Measurements from ENCODE around the gene EXOC3L1. TPM values are rescaled to one million over a fixed set of nuclear protein-coding genes. Genes with fewer than 3 reads are reported as not detected.

Gene EXOC3L1
- total and polyA plus RNA-seq, 4 donors = 1.1 to 5.5 (median 3.8) TPM

DNA sequence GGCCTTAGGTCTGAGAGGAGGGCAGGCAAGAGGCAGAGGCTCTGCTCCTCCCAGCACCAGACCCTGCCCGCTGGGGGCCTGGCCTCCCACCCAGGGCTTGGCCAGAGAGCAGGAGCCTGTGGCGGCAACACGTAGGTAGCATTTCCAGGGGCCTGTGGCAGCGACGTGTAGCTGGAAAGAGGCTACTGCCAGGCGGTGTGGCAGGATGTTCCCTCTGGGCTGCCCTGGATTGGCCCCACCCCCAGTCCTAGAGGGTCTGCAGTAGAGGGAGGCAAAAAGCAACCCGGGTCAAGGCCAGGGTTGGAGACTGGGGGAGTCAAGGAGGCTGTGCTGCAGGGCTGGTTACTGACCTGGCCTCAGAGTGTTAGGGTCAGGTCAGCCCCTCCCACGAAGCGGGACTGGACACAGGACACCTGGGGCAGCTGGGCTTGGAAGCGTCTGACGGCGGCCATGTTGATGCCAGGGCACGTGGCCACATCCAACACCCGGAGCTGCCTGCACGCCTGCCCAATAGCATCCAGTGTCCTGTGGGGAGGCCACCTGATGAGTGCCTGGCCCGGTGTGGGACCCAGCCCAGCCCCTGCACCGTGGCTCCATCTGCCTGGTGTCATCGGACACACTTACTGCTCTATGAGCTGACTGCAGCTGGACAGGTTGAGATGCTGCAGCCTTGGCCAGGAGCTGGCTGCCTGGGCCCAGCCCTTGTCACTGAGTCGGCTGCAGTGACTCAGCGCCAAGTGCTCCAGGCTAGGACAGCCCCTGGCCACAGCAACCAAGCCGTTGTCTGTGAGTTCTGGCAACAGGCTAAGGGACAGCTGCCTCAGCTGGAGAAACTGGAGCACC is 17.5 kb upstream of the EXOC3L1 start:
- Histone ChIP-seq H3K4me3 (ENCODE audit: low read depth, low read length) (no peak overlapping the region), H3K27me3 (ENCODE audit: control insufficient read depth, insufficient read depth, low read length) (no peaks in the 10 kb centered on the region), H3K9me3 (ENCODE audit: control insufficient read depth, insufficient read depth, low read length) (no peaks in the 10 kb centered on the region), H3K4me1 (ENCODE audit: control insufficient read depth, insufficient read depth, low read length) (no peaks in the 10 kb centered on the region), H3K27ac (ENCODE audit: low read depth, low read length) (no peak overlapping the region), H3K36me3 (ENCODE audit: control insufficient read depth, insufficient read depth, low read length) (peaks cover 84% of the 10 kb centered on the region)
- WGBS (ENCODE audit: insufficient coverage) = 78% methylated on average over 20 of the region's 21 CpGs
- no peak for DNase-seq (ENCODE audit: low read depth in 4 of 6, low spot score in 6 of 6)

DNA sequence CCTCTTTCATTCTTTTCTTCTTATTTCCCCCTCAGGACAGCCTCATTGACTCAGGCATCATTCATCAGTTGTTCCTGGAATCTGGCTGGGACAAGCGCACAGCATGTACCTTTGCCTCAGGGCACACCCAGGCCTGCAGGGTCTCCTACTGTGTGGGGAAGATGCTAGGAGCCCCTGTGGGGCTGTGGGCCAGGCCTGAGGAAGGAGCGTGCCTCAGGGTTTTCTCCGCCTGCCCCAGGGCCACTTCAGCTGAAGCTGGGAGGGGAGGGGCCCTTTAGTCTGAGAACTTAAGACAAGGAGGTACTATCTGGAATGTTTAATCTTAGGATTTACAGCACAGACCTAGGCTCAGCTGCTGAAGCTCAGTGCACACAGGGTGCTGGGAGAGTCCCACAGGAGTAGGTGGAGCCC is 16.9 kb upstream of the EXOC3L1 start:
- Histone ChIP-seq H3K9me3 (ENCODE audit: control insufficient read depth, insufficient read depth, low read length) (no peaks in the 10 kb centered on the region), H3K4me3 (ENCODE audit: low read depth, low read length) (no peak overlapping the region), H3K27ac (ENCODE audit: low read depth, low read length) (no peak overlapping the region), H3K4me1 (ENCODE audit: control insufficient read depth, insufficient read depth, low read length) (no peaks in the 10 kb centered on the region), H3K36me3 (ENCODE audit: control insufficient read depth, insufficient read depth, low read length) (peaks cover 87% of the 10 kb centered on the region), H3K27me3 (ENCODE audit: control insufficient read depth, insufficient read depth, low read length) (no peaks in the 10 kb centered on the region)
- 86% methylated on average over 3 of the region's 3 CpGs for WGBS (ENCODE audit: insufficient coverage)
- no peak for DNase-seq (ENCODE audit: low read depth in 4 of 6, low spot score in 6 of 6)

DNA sequence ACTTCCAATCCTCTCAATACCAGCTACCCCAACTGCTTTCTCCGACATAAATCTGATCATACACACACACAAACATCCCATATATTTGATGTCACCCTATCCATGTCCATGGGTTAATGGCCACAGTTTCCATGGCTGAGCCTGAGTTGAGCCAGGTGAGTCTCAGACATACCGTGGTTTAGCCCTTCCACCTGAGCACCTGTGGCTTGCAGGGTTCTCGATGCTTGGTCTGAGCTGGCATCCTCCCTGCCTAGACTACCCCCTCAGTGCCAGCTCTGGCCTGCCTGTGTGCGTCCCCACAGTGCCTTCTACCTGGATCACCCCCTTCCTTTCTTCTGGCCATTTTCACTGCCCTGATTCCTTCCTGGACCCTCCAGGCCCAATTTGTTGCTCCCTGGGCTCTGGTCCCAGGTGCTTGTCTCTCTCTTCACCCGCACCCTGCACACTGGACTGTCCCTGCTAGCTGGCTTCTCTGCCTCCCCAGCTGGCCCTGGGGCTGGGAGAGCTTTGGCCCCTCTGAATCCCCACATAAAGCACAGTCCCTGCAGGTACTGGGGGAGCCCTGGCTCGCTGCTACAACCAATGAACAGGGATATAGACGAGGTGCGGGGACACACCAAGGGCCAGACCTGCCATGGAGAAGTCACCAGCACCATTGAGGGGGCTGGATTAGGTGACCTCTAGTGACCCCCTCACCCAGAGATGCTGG is 16.3 kb upstream of the EXOC3L1 start:
- Histone ChIP-seq H3K9me3 (ENCODE audit: control insufficient read depth, insufficient read depth, low read length) (no peaks in the 10 kb centered on the region), H3K27ac (ENCODE audit: low read depth, low read length) (no peak overlapping the region), H3K36me3 (ENCODE audit: control insufficient read depth, insufficient read depth, low read length) (peaks cover 93% of the 10 kb centered on the region), H3K4me3 (ENCODE audit: low read depth, low read length) (no peak overlapping the region), H3K27me3 (ENCODE audit: control insufficient read depth, insufficient read depth, low read length) (no peaks in the 10 kb centered on the region), H3K4me1 (ENCODE audit: control insufficient read depth, insufficient read depth, low read length) (no peaks in the 10 kb centered on the region)
- no peak for DNase-seq (ENCODE audit: low read depth in 4 of 6, low spot score in 6 of 6)
- 91% methylated on average over 8 of the region's 8 CpGs for WGBS (ENCODE audit: insufficient coverage)

DNA sequence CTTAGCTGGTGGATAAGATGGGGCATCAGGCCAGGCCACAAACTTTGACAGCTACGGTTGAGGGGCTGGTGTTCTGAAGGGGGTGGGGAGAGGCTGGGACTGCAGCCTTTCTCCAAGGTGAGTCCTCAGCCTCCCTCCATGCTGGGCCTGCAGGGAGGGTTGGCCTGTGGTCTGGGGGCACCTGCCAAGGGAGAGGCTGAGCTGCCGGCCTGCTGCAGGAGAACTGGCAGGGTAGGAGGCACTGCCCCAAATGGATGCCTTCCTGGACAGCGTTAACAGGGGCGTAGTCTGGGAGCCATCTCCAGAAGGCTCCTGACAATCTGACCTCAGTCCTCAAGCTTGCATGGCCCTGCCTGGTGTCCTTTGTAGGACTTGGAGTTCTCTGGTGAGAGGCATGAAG is 14.1 kb upstream of the EXOC3L1 start:
- no peaks in the 10 kb centered on the region for H3K27me3 ChIP-seq (ENCODE audit: control insufficient read depth, insufficient read depth, low read length)
- WGBS (ENCODE audit: insufficient coverage) = 100% methylated on average over 4 of the region's 4 CpGs
- DNase-seq (ENCODE audit: low read depth in 4 of 6, low spot score in 6 of 6) = no peak
- peaks cover 5% of the 10 kb centered on the region for H3K4me1 ChIP-seq (ENCODE audit: control insufficient read depth, insufficient read depth, low read length)
- H3K9me3 ChIP-seq (ENCODE audit: control insufficient read depth, insufficient read depth, low read length) = no peaks in the 10 kb centered on the region
- no peak overlapping the region for H3K4me3 ChIP-seq (ENCODE audit: low read depth, low read length)
- H3K27ac ChIP-seq (ENCODE audit: low read depth, low read length) = no peak overlapping the region
- peaks cover 85% of the 10 kb centered on the region for H3K36me3 ChIP-seq (ENCODE audit: control insufficient read depth, insufficient read depth, low read length)

DNA sequence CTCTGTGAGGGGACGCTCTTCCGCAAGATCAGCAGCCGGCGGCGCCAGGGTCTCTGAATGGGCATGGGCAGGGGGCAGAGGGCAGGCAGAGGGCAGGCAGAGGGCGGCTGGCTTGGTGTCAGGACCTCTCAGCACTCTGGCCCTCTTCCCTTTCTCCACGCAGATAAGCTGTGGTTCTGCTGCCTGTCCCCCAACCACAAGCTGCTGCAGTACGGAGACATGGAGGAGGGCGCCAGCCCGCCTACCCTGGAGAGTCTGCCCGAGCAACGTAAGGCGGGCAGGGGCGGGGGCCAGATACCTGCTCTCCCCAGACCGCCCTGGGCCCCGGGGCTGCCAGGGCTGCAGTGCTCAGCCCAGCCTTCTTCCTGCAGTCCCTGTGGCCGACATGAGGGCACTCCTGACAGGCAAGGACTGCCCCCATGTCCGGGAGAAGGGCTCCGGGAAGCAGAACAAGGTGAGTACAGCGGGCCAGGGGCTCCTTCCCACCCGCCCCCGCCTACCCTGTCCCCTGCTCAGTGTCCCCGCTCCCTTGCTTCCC is 13.1 kb upstream of the EXOC3L1 start:
- DNase-seq (ENCODE audit: low read depth in 4 of 6, low spot score in 6 of 6) = no peak
- H3K4me1 ChIP-seq (ENCODE audit: control insufficient read depth, insufficient read depth, low read length) = peaks cover 12% of the 10 kb centered on the region
- no peaks in the 10 kb centered on the region for H3K9me3 ChIP-seq (ENCODE audit: control insufficient read depth, insufficient read depth, low read length)
- WGBS (ENCODE audit: insufficient coverage) = 93% methylated on average over 23 of the region's 23 CpGs
- peaks cover 83% of the 10 kb centered on the region for H3K36me3 ChIP-seq (ENCODE audit: control insufficient read depth, insufficient read depth, low read length)
- H3K27me3 ChIP-seq (ENCODE audit: control insufficient read depth, insufficient read depth, low read length) = no peaks in the 10 kb centered on the region
- H3K27ac ChIP-seq (ENCODE audit: low read depth, low read length) = no peak overlapping the region
- no peak overlapping the region for H3K4me3 ChIP-seq (ENCODE audit: low read depth, low read length)

DNA sequence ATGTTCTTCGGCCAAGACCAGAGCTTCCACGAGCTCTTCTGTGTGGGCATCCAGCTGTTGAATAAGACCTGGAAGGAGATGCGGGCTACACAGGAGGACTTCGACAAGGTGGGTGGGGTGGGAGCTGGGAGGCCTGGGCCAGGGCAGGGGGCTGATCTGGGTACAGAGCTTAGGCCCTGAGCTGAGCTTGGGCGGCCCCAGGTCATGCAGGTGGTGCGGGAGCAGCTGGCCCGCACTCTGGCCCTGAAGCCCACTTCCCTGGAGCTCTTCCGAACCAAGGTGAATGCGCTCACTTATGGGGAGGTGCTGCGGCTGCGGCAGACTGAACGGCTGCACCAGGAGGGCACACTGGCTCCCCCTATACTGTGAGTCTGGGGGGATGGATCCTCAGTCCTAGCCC is 12.5 kb upstream of the EXOC3L1 start:
- Histone ChIP-seq H3K27ac (ENCODE audit: low read depth, low read length) (no peak overlapping the region), H3K36me3 (ENCODE audit: control insufficient read depth, insufficient read depth, low read length) (peaks cover 83% of the 10 kb centered on the region)

DNA sequence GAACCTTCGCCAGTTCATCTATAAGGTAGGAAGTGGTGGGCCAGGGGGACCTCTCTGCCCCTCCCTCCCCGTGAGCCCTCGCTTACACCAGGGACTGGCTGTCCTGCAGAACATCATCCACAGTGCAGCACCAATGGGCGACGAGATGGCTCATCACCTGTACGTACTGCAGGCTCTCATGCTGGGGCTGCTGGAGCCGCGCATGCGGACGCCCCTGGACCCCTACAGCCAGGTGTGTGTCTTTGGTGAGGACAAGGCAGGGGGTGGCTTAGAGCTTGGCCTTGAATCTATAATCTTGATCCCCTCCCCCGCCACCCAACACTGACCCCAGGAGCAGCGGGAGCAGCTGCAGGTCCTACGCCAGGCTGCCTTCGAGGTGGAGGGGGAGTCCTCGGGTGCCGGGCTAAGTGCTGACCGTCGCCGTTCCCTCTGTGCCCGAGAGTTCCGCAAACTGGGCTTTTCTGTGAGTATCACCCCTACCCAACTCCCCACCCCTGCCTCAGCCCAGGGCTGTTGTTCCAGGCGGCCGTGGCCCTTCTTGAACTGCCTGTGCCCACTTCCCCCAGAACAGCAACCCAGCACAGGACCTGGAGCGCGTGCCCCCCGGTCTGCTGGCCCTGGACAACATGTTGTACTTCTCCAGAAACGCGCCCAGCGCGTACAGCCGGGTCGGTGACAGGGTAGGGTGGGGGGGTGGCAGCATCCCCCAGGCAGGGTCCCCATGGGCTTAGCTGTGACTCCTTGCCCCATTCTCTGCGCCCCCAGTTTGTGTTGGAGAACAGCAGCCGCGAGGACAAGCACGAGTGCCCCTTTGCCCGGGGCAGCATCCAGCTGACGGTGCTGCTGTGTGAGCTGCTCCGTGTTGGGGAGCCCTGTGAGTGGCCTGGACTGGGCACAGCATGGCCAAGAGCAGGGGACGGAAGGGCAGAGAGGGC is 11.7 kb upstream of the EXOC3L1 start:
- H3K27ac ChIP-seq (ENCODE audit: low read depth, low read length) = no peak overlapping the region
- H3K9me3 ChIP-seq (ENCODE audit: control insufficient read depth, insufficient read depth, low read length) = no peaks in the 10 kb centered on the region
- H3K27me3 ChIP-seq (ENCODE audit: control insufficient read depth, insufficient read depth, low read length) = no peaks in the 10 kb centered on the region
- peaks cover 83% of the 10 kb centered on the region for H3K36me3 ChIP-seq (ENCODE audit: control insufficient read depth, insufficient read depth, low read length)
- 95% methylated on average over 33 of the region's 40 CpGs for WGBS (ENCODE audit: insufficient coverage)
- peaks cover 15% of the 10 kb centered on the region for H3K4me1 ChIP-seq (ENCODE audit: control insufficient read depth, insufficient read depth, low read length)
- no peak overlapping the region for H3K4me3 ChIP-seq (ENCODE audit: low read depth, low read length)
- DNase-seq (ENCODE audit: low read depth in 4 of 6, low spot score in 6 of 6) = no peak

More for the DNA sequence above, 12.5 kb upstream of the EXOC3L1 start:
- Histone ChIP-seq H3K9me3 (ENCODE audit: control insufficient read depth, insufficient read depth, low read length) (no peaks in the 10 kb centered on the region), H3K4me1 (ENCODE audit: control insufficient read depth, insufficient read depth, low read length) (peaks cover 15% of the 10 kb centered on the region), H3K4me3 (ENCODE audit: low read depth, low read length) (no peak overlapping the region), H3K27me3 (ENCODE audit: control insufficient read depth, insufficient read depth, low read length) (no peaks in the 10 kb centered on the region)
- 97% methylated on average over 12 of the region's 12 CpGs for WGBS (ENCODE audit: insufficient coverage)
- DNase-seq (ENCODE audit: low read depth in 4 of 6, low spot score in 6 of 6) = no peak

DNA sequence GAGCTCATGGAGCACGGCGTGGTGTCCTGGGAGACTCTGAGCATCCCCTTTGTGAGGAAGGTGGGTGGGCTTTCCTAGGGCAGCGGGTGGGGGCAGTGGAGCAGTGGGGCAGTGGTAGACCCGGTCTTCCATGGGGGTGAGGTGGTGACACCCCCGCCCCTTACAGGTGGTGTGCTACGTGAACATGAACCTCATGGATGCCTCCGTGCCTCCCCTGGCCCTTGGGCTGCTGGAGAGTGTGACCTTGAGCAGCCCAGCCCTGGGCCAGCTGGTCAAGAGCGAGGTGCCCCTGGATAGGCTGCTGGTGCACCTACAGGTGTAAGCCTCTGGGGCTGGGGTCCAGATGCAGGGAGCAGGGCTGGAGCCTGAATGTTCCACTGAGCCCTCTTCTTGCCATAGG is 10.6 kb upstream of the EXOC3L1 start:
- Histone ChIP-seq H3K4me3 (ENCODE audit: low read depth, low read length) (no peak overlapping the region), H3K27ac (ENCODE audit: low read depth, low read length) (no peak overlapping the region), H3K27me3 (ENCODE audit: control insufficient read depth, insufficient read depth, low read length) (no peaks in the 10 kb centered on the region), H3K4me1 (ENCODE audit: control insufficient read depth, insufficient read depth, low read length) (peaks cover 15% of the 10 kb centered on the region), H3K9me3 (ENCODE audit: control insufficient read depth, insufficient read depth, low read length) (no peaks in the 10 kb centered on the region), H3K36me3 (ENCODE audit: control insufficient read depth, insufficient read depth, low read length) (peaks cover 83% of the 10 kb centered on the region)
- no peak for DNase-seq (ENCODE audit: low read depth in 4 of 6, low spot score in 6 of 6)
- 95% methylated on average over 8 of the region's 8 CpGs for WGBS (ENCODE audit: insufficient coverage)

DNA sequence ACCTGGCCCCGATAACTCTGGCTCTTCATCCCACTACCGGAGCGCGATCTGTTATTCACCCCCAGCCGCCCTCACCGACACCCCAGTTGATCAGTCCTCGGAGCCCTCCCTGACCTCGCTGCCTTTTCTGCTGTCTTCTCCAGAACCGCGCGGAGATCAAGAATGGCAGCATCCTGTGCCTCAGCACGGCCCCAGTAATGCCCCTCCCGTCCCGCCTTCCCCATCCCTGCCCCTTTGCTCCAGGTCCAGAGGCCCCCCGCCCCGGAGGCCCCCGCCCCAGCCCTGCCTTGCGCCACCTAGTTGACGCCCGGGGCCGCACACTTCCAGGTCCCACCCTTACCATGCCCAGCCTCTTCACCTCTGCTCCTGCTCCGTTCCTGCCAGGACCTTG is 9.9 kb upstream of the EXOC3L1 start:
- DNase-seq (ENCODE audit: low read depth in 4 of 6, low spot score in 6 of 6) = no peak
- no peaks in the 10 kb centered on the region for H3K9me3 ChIP-seq (ENCODE audit: control insufficient read depth, insufficient read depth, low read length)
- H3K4me3 ChIP-seq (ENCODE audit: low read depth, low read length) = no peak overlapping the region
- H3K4me1 ChIP-seq (ENCODE audit: control insufficient read depth, insufficient read depth, low read length) = peaks cover 15% of the 10 kb centered on the region
- WGBS (ENCODE audit: insufficient coverage) = 30% methylated on average over 17 of the region's 22 CpGs
- H3K27me3 ChIP-seq (ENCODE audit: control insufficient read depth, insufficient read depth, low read length) = no peaks in the 10 kb centered on the region
- no peak overlapping the region for H3K27ac ChIP-seq (ENCODE audit: low read depth, low read length)
- peaks cover 90% of the 10 kb centered on the region for H3K36me3 ChIP-seq (ENCODE audit: control insufficient read depth, insufficient read depth, low read length)
